HG02571 (cell line): Measurements from ENCODE around the gene SNAPC2.
"Not testable (repeated sequence)": the region's sequence is repeated elsewhere in the genome, so short reads cannot be mapped to it uniquely, and the experiment has no call there.

ENCODE experiments used
- ATAC-seq: cut with Tn5 transposase; IDR thresholded peaks from one replicate; pipeline ENCODE4 v1.9.1; 2021; ENCODE audit warnings: mild to moderate bottlenecking, moderate library complexity; ENCODE audit not compliant: unreplicated experiment

SNAPC2 gene

GRCh38 chr19:7908078-7908699 lies 11.9 kb upstream of the SNAPC2 start:
- no peak for ATAC-seq

DNA sequence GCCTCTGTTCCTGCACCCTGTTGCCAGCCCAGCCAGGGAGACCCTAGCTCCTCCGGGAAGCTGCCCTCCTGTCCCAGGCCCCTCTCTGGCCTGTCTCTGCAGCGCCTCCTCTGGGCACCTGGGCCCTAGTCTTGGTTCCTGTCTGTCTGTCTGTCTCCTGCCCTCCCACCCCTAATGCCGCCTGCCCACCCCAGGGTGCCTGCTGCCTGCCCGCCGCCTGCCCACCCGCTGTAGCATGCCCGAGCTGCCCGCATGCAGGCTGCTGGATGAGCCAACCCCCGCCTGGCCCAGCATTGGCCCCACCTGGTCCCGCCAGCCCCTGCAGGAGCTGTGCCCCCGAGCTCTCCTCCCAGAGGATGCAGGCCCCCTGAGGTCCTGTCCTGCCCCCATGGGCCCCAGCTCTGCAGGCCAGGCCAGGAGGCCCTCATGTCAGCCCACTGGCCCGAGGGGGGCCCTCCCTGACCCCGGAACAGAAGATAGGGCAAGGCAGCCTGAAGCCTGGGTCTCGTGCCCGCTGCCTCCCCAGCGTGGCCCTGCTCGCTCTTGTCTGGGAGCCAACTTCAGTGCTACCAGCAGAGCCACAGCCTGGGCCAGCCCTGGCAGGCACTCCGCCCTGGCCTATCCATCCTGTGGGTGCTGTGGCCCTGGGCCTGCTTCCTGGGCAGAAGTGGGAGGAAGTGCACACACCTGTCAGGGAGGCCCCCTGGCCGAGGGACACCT lies 11.2 kb upstream of the SNAPC2 start:
- no peak for ATAC-seq

DNA sequence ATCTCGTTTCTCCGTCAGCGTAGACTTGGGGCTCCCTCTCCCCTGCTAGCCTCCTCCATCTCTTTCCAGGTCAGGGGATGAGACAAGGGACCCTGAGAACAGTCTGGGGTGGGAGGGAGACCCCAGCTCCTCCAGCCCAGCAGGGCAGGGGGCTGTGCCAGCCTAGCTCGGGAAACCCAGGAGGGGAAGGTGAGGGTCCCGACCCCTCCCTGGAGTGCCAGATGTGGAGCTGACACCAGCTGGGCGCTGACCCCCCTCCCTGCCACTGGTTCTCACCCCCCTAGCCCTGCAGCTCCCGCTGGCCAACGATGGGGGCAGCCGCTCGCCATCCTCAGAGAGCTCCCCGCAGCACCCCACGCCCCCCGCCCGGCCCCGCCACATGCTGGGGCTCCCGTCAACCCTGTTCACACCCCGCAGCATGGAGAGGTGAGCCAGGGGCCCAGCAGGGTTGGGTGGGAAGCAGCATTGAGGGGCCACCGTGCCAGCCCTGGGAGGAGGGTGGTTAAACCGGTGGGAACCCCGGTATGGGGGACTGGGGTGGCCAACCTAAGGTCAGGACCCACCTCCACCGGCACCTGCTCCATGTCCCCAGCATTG lies 10.6 kb upstream of the SNAPC2 start:
- no peak for ATAC-seq

GRCh38 chr19:7910321-7911161 lies 9.6 kb upstream of the SNAPC2 start:
- no peak for ATAC-seq

DNA sequence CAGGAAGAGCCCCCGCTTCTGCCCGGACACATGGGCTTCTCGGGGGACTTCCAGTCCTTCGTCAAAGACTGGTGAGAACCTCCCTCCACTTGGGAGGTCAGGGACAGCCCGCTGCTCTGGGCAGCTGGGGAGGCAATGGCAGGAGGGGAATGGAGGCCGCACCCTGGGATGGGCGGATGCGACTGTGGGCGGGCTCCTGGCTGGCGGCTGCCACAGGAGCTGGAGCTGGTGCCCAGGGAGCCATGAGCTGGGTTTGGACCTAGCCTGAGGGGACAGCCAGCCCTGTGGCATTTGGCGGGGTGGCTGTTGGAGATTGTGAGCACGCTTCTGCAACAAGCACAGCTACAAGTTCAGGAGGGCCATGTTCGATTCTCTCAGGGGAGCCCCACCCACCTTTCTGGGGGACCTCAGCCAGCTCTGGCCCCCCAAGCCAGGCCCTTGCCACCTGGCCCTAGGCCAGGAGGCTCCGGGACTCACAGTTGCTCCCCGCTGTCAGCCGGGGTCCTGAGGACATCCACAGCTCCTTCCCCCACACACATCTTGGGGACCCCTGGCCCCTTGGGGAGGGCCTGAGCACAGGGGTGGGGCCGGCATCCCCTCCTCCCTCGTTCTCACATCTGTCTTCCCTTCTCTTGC lies 8.5 kb upstream of the SNAPC2 start:
- ATAC-seq, result no peak

DNA sequence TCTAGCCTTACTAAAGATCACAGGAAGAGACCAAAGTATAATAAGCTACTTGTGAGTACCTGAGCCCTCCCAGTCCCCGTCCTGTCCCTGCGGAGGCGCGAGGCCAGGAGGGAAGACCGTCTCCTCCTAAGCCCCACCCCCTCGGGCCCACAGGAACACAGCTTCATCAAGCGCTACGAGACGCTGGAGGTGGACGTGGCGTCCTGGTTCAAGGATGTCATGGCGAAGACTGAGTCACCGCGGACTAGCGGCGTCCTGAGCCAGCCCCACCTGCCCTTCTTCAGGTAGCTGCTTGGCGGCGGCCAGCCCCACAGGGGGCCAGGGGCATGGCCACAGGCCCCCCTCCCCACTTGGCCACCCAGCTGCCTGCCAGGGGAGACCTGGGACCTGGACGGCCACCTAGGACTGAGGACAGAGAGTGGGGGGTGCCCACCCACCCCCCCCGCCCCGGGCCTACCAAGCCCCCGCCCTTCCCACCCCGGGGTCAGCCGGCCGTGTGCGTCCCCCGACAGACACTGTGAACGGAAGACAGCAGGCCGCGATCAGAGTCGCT lies 7.9 kb upstream of the SNAPC2 start:
- no peak for ATAC-seq

DNA sequence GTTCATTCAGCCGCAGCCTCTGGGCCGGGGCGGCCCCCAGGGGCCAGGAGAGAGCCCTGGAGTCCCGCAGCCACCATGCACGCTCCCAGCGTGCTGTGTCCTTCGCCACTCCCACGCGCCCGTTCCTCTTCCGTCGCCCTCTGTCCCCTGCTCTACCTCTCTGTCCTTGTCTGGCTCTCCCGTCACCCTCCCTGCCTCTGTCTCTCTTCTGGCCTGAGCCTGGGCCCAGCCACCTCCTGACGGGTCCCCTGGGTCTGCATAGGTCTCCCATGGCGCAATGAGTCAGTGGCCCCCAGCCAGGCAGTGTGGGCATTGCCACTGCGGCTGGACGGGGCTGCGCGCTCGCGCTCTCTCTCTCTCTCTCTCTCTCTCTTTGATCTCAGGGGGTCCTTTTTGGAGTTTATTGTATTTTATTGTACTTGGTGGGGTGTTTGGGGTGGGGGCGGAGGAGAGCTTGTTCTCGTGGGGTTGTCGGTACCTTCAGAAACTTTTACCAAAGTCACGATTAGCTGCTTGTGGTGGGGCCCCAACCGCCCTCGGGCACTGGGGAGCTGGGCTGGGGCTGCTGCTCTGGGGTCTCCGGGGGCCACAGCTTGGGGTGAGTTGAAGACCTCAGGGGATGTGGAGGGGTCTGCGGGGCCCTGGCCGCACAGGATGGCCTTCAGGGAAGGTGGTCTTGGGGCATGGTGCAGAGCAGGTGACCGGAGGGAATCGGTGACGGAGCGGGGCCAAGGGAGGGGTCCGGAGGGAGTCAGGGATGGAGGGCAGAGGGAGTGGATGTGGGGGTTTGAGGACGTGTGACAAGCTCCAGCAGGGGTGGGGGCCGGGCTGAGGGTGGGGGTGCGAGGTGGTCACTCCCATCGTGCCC lies 7.2 kb upstream of the SNAPC2 start:
- ATAC-seq, result no peak

GRCh38 chr19:7913652-7914051 lies 6.5 kb upstream of the SNAPC2 start:
- no peak for ATAC-seq

- ATAC-seq, result no peak
These were observed 6.0 kb upstream of the SNAPC2 start for GRCh38 chr19:7914099-7914498.

DNA sequence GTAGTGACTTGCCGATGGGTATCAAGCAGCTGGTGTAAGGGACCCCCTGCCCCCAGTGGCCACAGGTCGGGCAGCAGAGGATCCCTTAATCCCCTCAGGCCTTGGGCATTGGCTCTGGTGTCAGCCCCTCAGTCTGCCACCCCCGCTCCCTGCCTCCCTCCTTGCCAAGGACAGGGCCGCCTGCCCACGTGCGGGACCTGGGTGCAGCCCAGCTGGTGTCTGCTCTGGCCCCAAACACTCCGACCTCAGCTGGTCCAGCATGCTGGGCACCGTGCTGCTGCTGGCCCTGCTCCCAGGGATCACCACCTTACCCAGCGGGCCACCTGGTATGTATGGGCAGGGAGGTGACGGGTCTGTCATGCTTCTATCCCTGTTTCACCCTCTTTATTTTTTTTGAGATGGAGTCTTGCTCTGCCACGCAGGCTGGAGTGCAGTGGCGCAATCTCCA lies 5.5 kb upstream of the SNAPC2 start, which contains the start of gene TGFBR3L:
TGFBR3L (plus strand) TSS at position 233 of the 448 bp plus-strand sequence.
- no peak for ATAC-seq

DNA sequence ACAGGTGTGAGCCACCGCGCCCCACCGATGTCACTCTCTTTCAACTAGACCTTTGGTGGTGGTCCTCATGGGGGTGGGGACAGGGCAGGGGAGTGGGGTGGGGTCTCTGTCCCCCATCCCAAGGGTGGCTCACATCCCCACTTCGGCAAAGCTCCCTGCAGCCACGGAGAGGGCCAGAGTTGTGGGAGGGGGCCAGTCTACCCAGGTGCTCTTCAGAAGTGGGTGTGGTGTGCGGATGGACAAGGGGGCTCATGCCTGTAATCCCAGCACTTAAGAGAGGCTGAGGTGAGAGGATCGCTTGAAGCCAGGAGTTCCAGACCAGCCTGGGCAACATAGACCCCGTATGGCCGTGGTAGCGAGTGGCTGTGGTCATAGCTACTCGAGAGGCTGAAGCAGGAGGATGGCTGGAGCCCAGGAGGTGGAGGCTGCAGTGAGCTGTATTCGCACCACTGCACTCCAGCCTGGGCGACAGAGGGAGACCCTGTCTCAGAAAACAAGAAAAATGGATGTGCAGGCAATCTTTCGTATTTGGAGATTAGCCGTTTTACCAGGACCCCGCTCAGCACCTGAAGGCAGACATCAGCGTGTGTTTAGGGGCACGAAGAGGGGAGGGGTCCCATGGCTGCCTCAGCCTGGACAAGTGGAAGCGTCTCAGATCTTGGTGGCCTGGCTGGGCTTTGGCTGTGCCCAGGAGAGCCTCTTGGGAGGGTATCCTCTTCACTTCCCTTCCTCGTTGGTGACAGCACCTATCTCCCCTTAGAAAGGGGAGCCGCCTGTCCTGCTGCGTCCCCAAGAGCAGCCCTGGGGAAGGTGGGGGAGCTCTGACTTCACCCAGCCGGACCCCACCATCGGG lies 4.7 kb upstream of the SNAPC2 start:
- ATAC-seq, result no peak

DNA sequence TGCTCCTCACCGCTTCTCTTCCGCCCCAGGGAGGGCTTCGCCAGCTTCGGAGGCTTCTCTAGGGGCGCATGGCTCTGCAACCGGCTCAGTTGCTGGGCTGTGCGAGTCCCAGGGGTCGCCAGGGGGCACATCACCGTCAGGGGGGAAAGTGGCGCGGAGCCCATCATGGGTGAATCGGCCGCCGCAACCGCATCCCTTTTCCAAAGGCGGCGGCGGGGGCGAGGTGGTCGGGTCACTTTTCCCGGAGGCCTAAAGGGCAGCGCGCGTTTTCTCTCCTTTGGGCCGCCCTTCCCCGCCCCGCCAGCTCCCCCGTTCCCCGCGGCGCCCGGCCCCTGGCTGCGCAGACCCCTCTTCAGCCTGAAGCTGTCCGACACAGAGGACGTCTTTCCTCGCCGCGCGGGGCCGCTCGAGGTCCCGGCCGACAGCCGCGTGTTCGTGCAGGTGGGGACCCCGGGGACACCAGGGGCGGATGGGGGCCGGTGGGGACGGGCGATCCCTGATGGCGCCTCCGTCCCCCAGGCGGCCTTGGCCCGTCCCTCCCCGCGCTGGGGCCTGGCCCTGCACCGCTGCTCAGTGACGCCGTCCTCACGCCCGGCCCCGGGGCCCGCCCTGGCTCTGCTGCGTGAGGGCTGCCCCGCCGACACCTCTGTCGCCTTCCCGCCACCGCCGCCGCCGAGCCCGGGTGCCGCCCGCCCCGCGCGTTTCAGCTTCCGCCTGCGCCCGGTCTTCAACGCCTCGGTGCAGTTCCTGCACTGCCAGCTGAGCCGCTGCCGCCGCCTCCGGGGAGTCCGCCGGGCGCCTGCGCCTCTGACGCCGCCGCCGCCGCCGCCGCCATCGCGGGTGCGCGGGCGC lies 3.8 kb upstream of the SNAPC2 start:
- ATAC-seq, result no peak

DNA sequence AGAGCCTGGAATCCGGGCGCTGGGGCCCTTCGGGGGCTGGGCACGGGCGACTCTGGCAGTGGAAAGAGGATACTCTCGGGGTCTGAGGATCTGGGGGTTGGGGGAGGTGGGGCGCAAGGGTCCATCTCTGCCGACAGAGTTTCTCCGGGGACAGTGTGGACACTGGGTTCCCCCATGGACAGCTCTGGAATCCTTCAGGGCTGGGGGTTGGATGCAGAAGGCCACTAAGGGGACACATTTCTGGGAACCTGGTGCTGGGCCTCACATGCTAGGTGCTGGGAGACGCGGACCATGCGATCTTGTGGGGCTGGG lies 3.2 kb upstream of the SNAPC2 start:
- ATAC-seq, result no peak

DNA sequence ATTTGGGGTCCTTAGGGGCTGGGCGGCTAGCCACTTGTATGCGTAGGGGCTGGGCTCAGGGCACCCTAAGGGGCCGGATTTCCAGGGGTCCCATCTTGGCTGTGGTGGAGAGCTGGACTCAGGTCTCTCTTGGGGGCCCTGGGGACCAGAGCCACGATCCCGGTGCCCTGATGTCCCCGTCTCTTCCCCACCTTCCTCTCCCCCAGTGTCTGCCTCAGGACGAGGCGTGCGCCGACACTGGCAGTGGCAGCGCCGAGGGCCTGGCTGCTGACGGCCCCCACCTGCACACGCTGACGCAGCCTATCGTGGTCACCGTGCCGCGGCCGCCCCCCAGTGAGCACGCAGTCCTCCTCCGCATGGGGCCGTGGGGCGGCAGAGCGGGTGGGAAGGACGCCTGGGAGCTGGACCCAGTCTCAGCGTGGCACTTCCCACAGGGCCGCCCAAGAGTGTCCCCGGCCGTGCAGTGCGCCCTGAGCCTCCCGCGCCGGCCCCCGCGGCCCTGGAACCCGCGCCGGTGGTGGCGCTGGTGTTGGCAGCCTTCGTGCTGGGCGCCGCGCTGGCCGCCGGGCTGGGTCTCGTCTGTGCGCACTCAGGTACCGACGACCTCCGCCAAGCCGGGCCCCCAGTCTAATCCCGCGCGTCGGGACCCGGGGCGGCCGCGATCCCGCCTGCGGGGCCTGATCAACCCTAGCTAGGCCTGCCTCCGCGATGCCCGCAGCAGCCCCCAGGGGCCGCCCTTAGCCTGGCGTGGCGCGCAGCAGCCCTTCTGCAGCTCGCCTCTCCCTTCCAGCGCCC lies 2.7 kb upstream of the SNAPC2 start:
- ATAC-seq, result no peak

DNA sequence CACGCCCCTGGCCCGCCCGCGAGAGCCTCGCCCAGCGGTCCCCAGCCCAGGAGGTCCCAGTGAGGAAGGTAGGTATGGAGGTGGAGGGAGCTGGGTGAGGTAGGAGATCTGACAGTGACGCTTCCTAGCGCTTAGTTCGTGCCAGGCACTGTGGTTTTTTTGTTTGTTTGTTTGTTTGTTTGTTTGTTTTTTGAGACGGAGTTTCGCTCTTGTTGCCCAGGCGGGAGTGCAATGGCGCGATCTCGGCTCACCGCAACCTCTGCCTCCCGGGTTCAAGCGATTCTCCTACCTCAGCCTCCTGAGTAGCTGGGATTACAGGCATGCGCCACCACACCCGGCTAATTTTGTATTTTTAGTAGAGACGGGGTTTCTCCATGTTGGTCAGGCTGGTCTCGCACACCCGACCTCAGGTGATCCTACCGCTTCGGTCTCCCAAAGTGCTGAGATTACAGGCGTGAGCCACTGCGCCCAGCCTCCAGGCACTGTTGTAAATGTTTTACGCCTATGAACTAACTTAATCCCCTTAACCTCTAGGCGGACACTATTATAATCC lies 2.0 kb upstream of the SNAPC2 start:
- not testable (repeated sequence) for ATAC-seq

GRCh38 chr19:7918615-7919421 lies 1.3 kb upstream of the SNAPC2 start:
- ATAC-seq, result no peak
